Anterior cingulate cortex (tissue), 58 donors: ENCODE data around the gene SLX4IP.

ENCODE experiments used
- DNase-seq, 58 donors: peaks; one replicate each; lab custom pipeline; 2025; lab: John Stamatoyannopoulos, UW

SLX4IP gene

GRCh38 chr20:10427060-10427692 is 7.9 kb upstream of the SLX4IP start:
- peak in 23 of 58 donors; percentile 5 to 76 (median 25) for DNase-seq

GRCh38 chr20:10428008-10428407 is 7.1 kb upstream of the SLX4IP start:
- DNase-seq, result no peak

GRCh38 chr20:10429443-10429981 is 5.6 kb upstream of the SLX4IP start:
- no peak for DNase-seq

GRCh38 chr20:10430000-10430466 is 5.1 kb upstream of the SLX4IP start:
- DNase-seq, result no peak

GRCh38 chr20:10430704-10431103 is 4.4 kb upstream of the SLX4IP start:
- no peak for DNase-seq

GRCh38 chr20:10432079-10432478 is 3.0 kb upstream of the SLX4IP start:
- DNase-seq, result no peak

GRCh38 chr20:10433014-10433622 is 2.0 kb upstream of the SLX4IP start:
- DNase-seq, result no peak

GRCh38 chr20:10433623-10434466 is 1.3 kb upstream of the SLX4IP start, which contains the start of gene MKKS:
Gene MKKS, minus strand, starts transcription at chr20:10434222. Its CDS starts 20,708 bp downstream, at chr20:10413514.
- peak in 57 of 58 donors; percentile 44 to 92 (median 82) for DNase-seq

- DNase-seq, result peak; percentile 46 to 98 (median 90)
Measured at GRCh38 chr20:10434467-10434831, 656 bp upstream of the SLX4IP start.

- no peak for DNase-seq
Measured at GRCh38 chr20:10436053-10436699, 1.1 kb downstream of the SLX4IP start.

GRCh38 chr20:10438217-10438616 is 3.1 kb downstream of the SLX4IP start:
- no peak for DNase-seq

GRCh38 chr20:10443936-10444335 is 8.8 kb downstream of the SLX4IP start:
- DNase-seq, result no peak

- no peak for DNase-seq
Measured at GRCh38 chr20:10445758-10446157, 10.7 kb downstream of the SLX4IP start.

- DNase-seq, result no peak
Measured at GRCh38 chr20:10447028-10447427, 11.9 kb downstream of the SLX4IP start.

GRCh38 chr20:10448270-10449156 is 13.4 kb downstream of the SLX4IP start:
- DNase-seq, result no peak

- DNase-seq, result no peak
Measured at GRCh38 chr20:10449270-10449669, 14.2 kb downstream of the SLX4IP start.

- no peak for DNase-seq
Measured at GRCh38 chr20:10453241-10453640, 18.1 kb downstream of the SLX4IP start.

- no peak for DNase-seq
Measured at GRCh38 chr20:10454151-10454750, 19.1 kb downstream of the SLX4IP start.

GRCh38 chr20:10461495-10461894 is 26.4 kb downstream of the SLX4IP start:
- DNase-seq, result no peak
